Measurements from ENCODE around the gene TAC4. TPM values are rescaled to one million over a fixed set of nuclear protein-coding genes. Genes with fewer than 3 reads are reported as not detected.

Gene TAC4
- total RNA-seq, 1 experiment from 2014 or later, result not detected

GRCh38 chr17:49795372-49795771, 52.5 kb downstream of the TAC4 start:
- no peaks in the 10 kb centered on the region for H3K27me3 ChIP-seq (ENCODE audit: insufficient read depth, low read length)
- no peak overlapping the region for H3K56ac ChIP-seq (ENCODE audit: insufficient read length, low read depth, low read length)
- no peak overlapping the region for H3K18ac ChIP-seq (ENCODE audit: insufficient read length, low read depth, low read length)
- H4K91ac ChIP-seq (ENCODE audit: insufficient read length, low read depth, low read length), result no peak overlapping the region
- H2BK15ac ChIP-seq (ENCODE audit: low read depth, low read length), result no peak overlapping the region
- H3K4ac ChIP-seq (ENCODE audit: low read depth, low read length), result no peak overlapping the region
- no peak overlapping the region for H3K23ac ChIP-seq (ENCODE audit: insufficient read length, low read depth, low read length)
- peaks cover under 1% of the 10 kb centered on the region for H3K79me1 ChIP-seq (ENCODE audit: insufficient read depth, low read depth, low read length, poor library complexity, severe bottlenecking)
- no peak overlapping the region for H3K4me3 Mint-ChIP-seq
- no peak for DNase-seq
- H3K23me2 ChIP-seq (ENCODE audit: insufficient read length, low read depth, low read length, poor library complexity, severe bottlenecking), result no peaks in the 10 kb centered on the region
- H3K9me3 ChIP-seq (ENCODE audit: control insufficient read depth, low read depth, low read length), result no peaks in the 10 kb centered on the region
- no peaks in the 10 kb centered on the region for H3K27me3 Mint-ChIP-seq (ENCODE audit: low read depth)
- H4K5ac ChIP-seq (ENCODE audit: insufficient read length, low read depth, low read length), result no peak overlapping the region
- no peak overlapping the region for H2BK120ac ChIP-seq (ENCODE audit: low read depth, low read length, poor library complexity, severe bottlenecking)
- no peak overlapping the region for H3T11ph ChIP-seq (ENCODE audit: low read length)
- peaks cover 41 to 88% (median 84%) of the 10 kb centered on the region in 3 experiments for H3K36me3 Mint-ChIP-seq (ENCODE audit: insufficient read depth in 1 of 3, low read depth in 3 of 3)
- no peak for TF ChIP-seq CTCF (conservative IDR thresholded peaks at IDR 0.05)
- H4K20me1 ChIP-seq (ENCODE audit: control insufficient read depth, insufficient read depth, insufficient read length), result no peaks in the 10 kb centered on the region
- H2AK5ac ChIP-seq (ENCODE audit: insufficient read length, low read length), result no peak overlapping the region
- H3K14ac ChIP-seq (ENCODE audit: insufficient read depth, low read length), result no peak overlapping the region
- no peak overlapping the region for H4K8ac ChIP-seq (replicated peaks; ENCODE audit: insufficient read length, low read depth, low read length)
- no peak overlapping the region for H2BK12ac ChIP-seq (ENCODE audit: insufficient read length, low read depth, low read length)
- H3K4me1 ChIP-seq (ENCODE audit: insufficient read depth, low read length), result no peaks in the 10 kb centered on the region
- no peak overlapping the region for H2BK20ac ChIP-seq (ENCODE audit: low read depth, low read length, poor library complexity, severe bottlenecking)
- no peak overlapping the region for H3K27ac ChIP-seq (ENCODE audit: insufficient read length, low read depth, low read length)
- no peak overlapping the region for H3K27ac Mint-ChIP-seq
- H3K4me2 ChIP-seq (ENCODE audit: insufficient read depth, insufficient read length, low read length), result no peak overlapping the region
- H3K9ac ChIP-seq (ENCODE audit: extremely low read depth, insufficient read length, low read length), result no peak overlapping the region
- WGBS (ENCODE audit: extremely low coverage, insufficient read length, low lambda C conversion rate), result no CpG with 5 or more reads among the region's 5 CpGs
- H3K9me3 Mint-ChIP-seq, result no peaks in the 10 kb centered on the region
- H2AFZ ChIP-seq (ENCODE audit: low read length), result no peak overlapping the region
- H3K4me1 Mint-ChIP-seq, result no peaks in the 10 kb centered on the region
- H2BK5ac ChIP-seq (ENCODE audit: insufficient read length, low read length), result no peak overlapping the region
- peaks cover 17% of the 10 kb centered on the region; the same call in 1 of the 2 replicates for H3K79me2 ChIP-seq (ENCODE audit: insufficient read depth, low read length)
